GM23338 (cell line): ENCODE measurements around the gene BMS1.

Experiments used
- JUNB ChIP-seq: IDR thresholded peaks from one replicate; pipeline ENCODE4 v1.6.1; 2016; ENCODE audit warnings: antibody characterized with exemption; ENCODE audit not compliant: unreplicated experiment
- TF ChIP-seq, protein P1 (sequence below), 2 experiments: fragments of 200-600 bp in 1 of 2; sonication (generic) in 1 of 2; conservative IDR thresholded peaks; 2 replicates each; pipeline versions ENCODE4 v1.5.1 to v1.6.1; 2016 to 2017; ENCODE audit warnings: antibody characterized with exemption in 2 of 2, low read depth in 2 of 2, mild to moderate bottlenecking in 2 of 2, moderate library complexity in 1 of 2
- TF ChIP-seq, protein P2 (sequence below): IDR thresholded peaks from one replicate; pipeline ENCODE4 v1.6.1; 2018; ENCODE audit warnings: antibody characterized with exemption; ENCODE audit not compliant: unreplicated experiment

DNA sequence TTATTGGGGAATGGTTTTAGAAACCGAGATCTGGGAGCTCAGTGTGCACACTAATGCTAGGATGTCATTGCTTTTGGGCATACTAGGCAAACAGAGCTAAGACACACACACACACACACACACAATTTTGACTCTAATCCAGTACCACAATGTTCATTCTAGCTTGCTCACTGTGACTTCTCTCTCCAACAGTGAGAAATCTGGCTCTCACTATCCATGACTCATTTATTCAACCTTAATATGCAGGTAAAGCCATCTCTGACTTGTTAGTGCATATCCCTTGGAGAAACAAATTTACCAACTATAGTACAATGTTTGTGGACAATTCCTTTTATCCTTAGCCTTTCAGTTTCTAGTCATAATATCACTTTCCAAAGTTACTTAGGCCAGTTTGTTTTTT is 5.9 kb upstream of the BMS1 start:
- TF ChIP-seq, protein P1, sequence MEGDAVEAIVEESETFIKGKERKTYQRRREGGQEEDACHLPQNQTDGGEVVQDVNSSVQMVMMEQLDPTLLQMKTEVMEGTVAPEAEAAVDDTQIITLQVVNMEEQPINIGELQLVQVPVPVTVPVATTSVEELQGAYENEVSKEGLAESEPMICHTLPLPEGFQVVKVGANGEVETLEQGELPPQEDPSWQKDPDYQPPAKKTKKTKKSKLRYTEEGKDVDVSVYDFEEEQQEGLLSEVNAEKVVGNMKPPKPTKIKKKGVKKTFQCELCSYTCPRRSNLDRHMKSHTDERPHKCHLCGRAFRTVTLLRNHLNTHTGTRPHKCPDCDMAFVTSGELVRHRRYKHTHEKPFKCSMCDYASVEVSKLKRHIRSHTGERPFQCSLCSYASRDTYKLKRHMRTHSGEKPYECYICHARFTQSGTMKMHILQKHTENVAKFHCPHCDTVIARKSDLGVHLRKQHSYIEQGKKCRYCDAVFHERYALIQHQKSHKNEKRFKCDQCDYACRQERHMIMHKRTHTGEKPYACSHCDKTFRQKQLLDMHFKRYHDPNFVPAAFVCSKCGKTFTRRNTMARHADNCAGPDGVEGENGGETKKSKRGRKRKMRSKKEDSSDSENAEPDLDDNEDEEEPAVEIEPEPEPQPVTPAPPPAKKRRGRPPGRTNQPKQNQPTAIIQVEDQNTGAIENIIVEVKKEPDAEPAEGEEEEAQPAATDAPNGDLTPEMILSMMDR (conservative IDR thresholded peaks at IDR 0.05; ENCODE audit: low read depth in 2 of 2), result no peak
- no peak for TF ChIP-seq JUNB
- TF ChIP-seq, protein P2, sequence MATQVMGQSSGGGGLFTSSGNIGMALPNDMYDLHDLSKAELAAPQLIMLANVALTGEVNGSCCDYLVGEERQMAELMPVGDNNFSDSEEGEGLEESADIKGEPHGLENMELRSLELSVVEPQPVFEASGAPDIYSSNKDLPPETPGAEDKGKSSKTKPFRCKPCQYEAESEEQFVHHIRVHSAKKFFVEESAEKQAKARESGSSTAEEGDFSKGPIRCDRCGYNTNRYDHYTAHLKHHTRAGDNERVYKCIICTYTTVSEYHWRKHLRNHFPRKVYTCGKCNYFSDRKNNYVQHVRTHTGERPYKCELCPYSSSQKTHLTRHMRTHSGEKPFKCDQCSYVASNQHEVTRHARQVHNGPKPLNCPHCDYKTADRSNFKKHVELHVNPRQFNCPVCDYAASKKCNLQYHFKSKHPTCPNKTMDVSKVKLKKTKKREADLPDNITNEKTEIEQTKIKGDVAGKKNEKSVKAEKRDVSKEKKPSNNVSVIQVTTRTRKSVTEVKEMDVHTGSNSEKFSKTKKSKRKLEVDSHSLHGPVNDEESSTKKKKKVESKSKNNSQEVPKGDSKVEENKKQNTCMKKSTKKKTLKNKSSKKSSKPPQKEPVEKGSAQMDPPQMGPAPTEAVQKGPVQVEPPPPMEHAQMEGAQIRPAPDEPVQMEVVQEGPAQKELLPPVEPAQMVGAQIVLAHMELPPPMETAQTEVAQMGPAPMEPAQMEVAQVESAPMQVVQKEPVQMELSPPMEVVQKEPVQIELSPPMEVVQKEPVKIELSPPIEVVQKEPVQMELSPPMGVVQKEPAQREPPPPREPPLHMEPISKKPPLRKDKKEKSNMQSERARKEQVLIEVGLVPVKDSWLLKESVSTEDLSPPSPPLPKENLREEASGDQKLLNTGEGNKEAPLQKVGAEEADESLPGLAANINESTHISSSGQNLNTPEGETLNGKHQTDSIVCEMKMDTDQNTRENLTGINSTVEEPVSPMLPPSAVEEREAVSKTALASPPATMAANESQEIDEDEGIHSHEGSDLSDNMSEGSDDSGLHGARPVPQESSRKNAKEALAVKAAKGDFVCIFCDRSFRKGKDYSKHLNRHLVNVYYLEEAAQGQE, result no peak
